Suprapubic skin (tissue), 3 donors: ENCODE data around the gene RCOR1.

Source experiments
- CTCF ChIP-seq, 2 donors: fragments of 200-600 bp in 1 of 2; fragments of 450-650 bp in 1 of 2; sonication (generic) in 1 of 2; IDR thresholded peaks; one replicate each; pipeline ENCODE4 v1.5.1; 2016 to 2019; ENCODE audit warnings: antibody characterized with exemption in 2 of 2, mild to moderate bottlenecking in 1 of 2, moderate library complexity in 1 of 2
- POLR2AphosphoS5 ChIP-seq, 3 donors: sonication (generic); formaldehyde crosslinking; IDR thresholded peaks; one replicate each; pipeline ENCODE4 v1.6.1; 2017; ENCODE audit warnings: antibody characterized with exemption in 3 of 3

DNA sequence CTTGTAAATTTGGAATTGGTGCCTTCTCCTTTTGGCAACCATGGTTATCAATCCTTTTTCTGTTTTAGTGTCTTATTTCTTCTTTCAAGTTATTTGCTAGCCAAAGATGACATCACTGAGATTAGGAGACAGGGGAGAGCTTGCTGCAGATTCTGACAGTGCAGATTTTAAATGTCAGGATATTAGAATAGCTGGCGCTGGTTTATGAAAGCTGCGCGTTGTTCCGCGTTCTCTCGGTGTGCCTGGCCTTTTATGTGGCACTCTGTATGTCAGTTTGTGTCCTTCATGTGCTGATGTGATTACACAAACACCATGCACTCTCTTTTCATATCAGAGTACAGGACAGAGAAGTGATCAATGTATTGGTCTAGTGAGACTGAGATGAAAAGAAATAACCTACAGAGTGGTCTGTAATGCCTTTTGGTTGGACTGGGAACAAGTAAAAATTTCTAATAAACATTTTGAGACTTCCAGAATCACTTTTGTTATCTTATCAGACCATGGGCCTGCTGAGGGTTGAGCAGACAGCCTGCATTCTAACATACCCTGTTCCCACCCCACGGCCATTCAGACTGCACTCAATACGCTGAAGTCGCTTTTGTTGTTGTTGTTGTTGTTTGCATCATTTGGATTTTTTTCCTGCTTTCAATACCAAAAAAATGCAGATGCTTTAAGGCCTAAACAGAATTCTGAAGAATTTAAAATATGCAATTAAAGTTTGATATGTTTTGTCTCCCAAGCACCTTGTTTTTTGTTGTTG lies 135.1 kb downstream of the RCOR1 start:
- TF ChIP-seq POLR2AphosphoS5 (IDR thresholded peaks at IDR 0.05) (no peak), CTCF (IDR thresholded peaks at IDR 0.05) (no peak)
